ENCODE data around the gene SLC22A15. TPM values are rescaled to one million over a fixed set of nuclear protein-coding genes. Genes with fewer than 3 reads are reported as not detected.

SLC22A15 gene
- total and polyA plus RNA-seq, 2 donors (not counting 1 experiment from before 2014, with no cell fraction given), result 4.9 to 21.0 TPM

GRCh38 chr1:116033322-116033721 lies 57.0 kb downstream of the SLC22A15 start:
- no peaks in the 10 kb centered on the region for H3K36me3 ChIP-seq (ENCODE audit: control insufficient read depth, insufficient read depth, low read length)
- no peak for DNase-seq (ENCODE audit: low read depth in 2 of 2)
- H3K79me2 ChIP-seq (ENCODE audit: control insufficient read depth, insufficient read depth, low read length), result no peaks in the 10 kb centered on the region

GRCh38 chr1:116036255-116036654 lies 59.9 kb downstream of the SLC22A15 start:
- no peaks in the 10 kb centered on the region for H3K4me1 ChIP-seq (ENCODE audit: control insufficient read depth, extremely low read depth, insufficient read depth, low read length)
- H3K27me3 ChIP-seq (ENCODE audit: control insufficient read depth, insufficient read depth, low read length), result no peaks in the 10 kb centered on the region
- no peaks in the 10 kb centered on the region for H3K9me3 ChIP-seq (ENCODE audit: control insufficient read depth, insufficient read depth, low read depth, low read length)
- H2AFZ ChIP-seq (ENCODE audit: low read length), result no peak overlapping the region
- H3K27ac ChIP-seq (ENCODE audit: insufficient read depth, low read length), result no peak overlapping the region
- H4K20me1 ChIP-seq (ENCODE audit: control insufficient read depth, extremely low read depth, insufficient read depth, low read length), result no peaks in the 10 kb centered on the region
- H3K9ac ChIP-seq (ENCODE audit: insufficient read depth, low read length), result no peak overlapping the region
- no peak overlapping the region for H3K4me3 ChIP-seq (replicated peaks in 1 of 4; ENCODE audit: control extremely low read depth in 1 of 4, insufficient read depth in 1 of 4, low read depth in 3 of 4, low read length in 4 of 4)
- no peaks in the 10 kb centered on the region for H3K36me3 ChIP-seq (ENCODE audit: control insufficient read depth, insufficient read depth, low read length)
- H3K4me2 ChIP-seq (ENCODE audit: extremely low read depth, insufficient read depth, low read length), result no peak overlapping the region
- DNase-seq (ENCODE audit: low read depth in 2 of 2), result no peak
- no peak for TF ChIP-seq CTCF (conservative IDR thresholded peaks at IDR 0.05 in 1 of 2, IDR thresholded peaks at IDR 0.05 in 1 of 2; ENCODE audit: low read depth in 1 of 2, low read length in 2 of 2)
- TF ChIP-seq EZH2 (IDR thresholded peaks at IDR 0.05; ENCODE audit: low read length, missing control alignments), result no peak
- H3K79me2 ChIP-seq (ENCODE audit: control insufficient read depth, insufficient read depth, low read length), result no peaks in the 10 kb centered on the region

More at GRCh38 chr1:116033322-116033721, 57.0 kb downstream of the SLC22A15 start:
- Histone ChIP-seq H3K4me3 (replicated peaks in 1 of 4; ENCODE audit: control extremely low read depth in 1 of 4, insufficient read depth in 1 of 4, low read depth in 3 of 4, low read length in 4 of 4) (no peak overlapping the region), H3K27me3 (ENCODE audit: control insufficient read depth, insufficient read depth, low read length) (no peaks in the 10 kb centered on the region), H3K9me3 (ENCODE audit: control insufficient read depth, insufficient read depth, low read depth, low read length) (no peaks in the 10 kb centered on the region), H2AFZ (ENCODE audit: low read length) (no peak overlapping the region), H3K9ac (ENCODE audit: insufficient read depth, low read length) (no peak overlapping the region), H4K20me1 (ENCODE audit: control insufficient read depth, extremely low read depth, insufficient read depth, low read length) (no peaks in the 10 kb centered on the region), H3K4me1 (ENCODE audit: control insufficient read depth, extremely low read depth, insufficient read depth, low read length) (no peaks in the 10 kb centered on the region), H3K4me2 (ENCODE audit: extremely low read depth, insufficient read depth, low read length) (no peak overlapping the region), H3K27ac (ENCODE audit: insufficient read depth, low read length) (no peak overlapping the region)
- no peak for TF ChIP-seq EZH2 (IDR thresholded peaks at IDR 0.05; ENCODE audit: low read length, missing control alignments)
- TF ChIP-seq CTCF (conservative IDR thresholded peaks at IDR 0.05 in 1 of 2, IDR thresholded peaks at IDR 0.05 in 1 of 2; ENCODE audit: low read depth in 1 of 2, low read length in 2 of 2), result no peak

- H3K4me3 ChIP-seq (replicated peaks in 1 of 4; ENCODE audit: control extremely low read depth in 1 of 4, insufficient read depth in 1 of 4, low read depth in 3 of 4, low read length in 4 of 4), result no peak overlapping the region
- no peak for DNase-seq (ENCODE audit: low read depth in 2 of 2)
- no peak overlapping the region for H2AFZ ChIP-seq (ENCODE audit: low read length)
- no peak overlapping the region for H3K9ac ChIP-seq (ENCODE audit: insufficient read depth, low read length)
- no peak overlapping the region for H3K4me2 ChIP-seq (ENCODE audit: extremely low read depth, insufficient read depth, low read length)
- H3K79me2 ChIP-seq (ENCODE audit: control insufficient read depth, insufficient read depth, low read length), result no peaks in the 10 kb centered on the region
- H3K36me3 ChIP-seq (ENCODE audit: control insufficient read depth, insufficient read depth, low read length), result no peaks in the 10 kb centered on the region
- no peaks in the 10 kb centered on the region for H3K27me3 ChIP-seq (ENCODE audit: control insufficient read depth, insufficient read depth, low read length)
- H4K20me1 ChIP-seq (ENCODE audit: control insufficient read depth, extremely low read depth, insufficient read depth, low read length), result no peaks in the 10 kb centered on the region
- TF ChIP-seq CTCF (conservative IDR thresholded peaks at IDR 0.05 in 1 of 2, IDR thresholded peaks at IDR 0.05 in 1 of 2; ENCODE audit: low read depth in 1 of 2, low read length in 2 of 2) (no peak), EZH2 (IDR thresholded peaks at IDR 0.05; ENCODE audit: low read length, missing control alignments) (no peak)
- H3K9me3 ChIP-seq (ENCODE audit: control insufficient read depth, insufficient read depth, low read depth, low read length), result no peaks in the 10 kb centered on the region
- no peaks in the 10 kb centered on the region for H3K4me1 ChIP-seq (ENCODE audit: control insufficient read depth, extremely low read depth, insufficient read depth, low read length)
- H3K27ac ChIP-seq (ENCODE audit: insufficient read depth, low read length), result no peak overlapping the region
Observed at GRCh38 chr1:116038679-116039078, 62.4 kb downstream of the SLC22A15 start.
